Astrocyte (in vitro differentiated cells and primary cell): ENCODE measurements around the gene NKIRAS2. TPM values are rescaled to one million over a fixed set of nuclear protein-coding genes. Genes with fewer than 3 reads are reported as not detected.
A peak's percentile ranks its signal among the peaks of the same experiment; 100 is the strongest.

Source experiments
- DNase-seq: peaks from one replicate; pipeline ENCODE4 v3.0.0-alpha.2; 2010; ENCODE audit warnings: low read depth
- FAIRE-seq: peaks from 2 replicates; lab custom pipeline; 2011; peaks lifted over from hg19 to GRCh38; lab: Jason Lieb, UNC
- H2AFZ ChIP-seq: 2 replicates; pipeline ENCODE4 v1.6.0; 2012; ENCODE audit warnings: low read depth, low read length, inconsistent platforms
- H3K27ac ChIP-seq: 2 replicates; pipeline ENCODE4 v1.5.1; 2011; ENCODE audit warnings: low read depth, low read length, inconsistent platforms
- H3K27me3 ChIP-seq: 2 replicates; pipeline ENCODE4 v1.6.0; 2011; ENCODE audit warnings: low read length, inconsistent platforms; ENCODE audit not compliant: insufficient read depth
- H3K36me3 ChIP-seq: 2 replicates; pipeline ENCODE4 v1.5.1; 2011; ENCODE audit warnings: low read length, inconsistent platforms; ENCODE audit not compliant: insufficient read depth
- H3K4me1 ChIP-seq: 2 replicates; pipeline ENCODE4 v1.5.1; 2011; ENCODE audit warnings: low read length, inconsistent platforms; ENCODE audit not compliant: insufficient read depth
- H3K4me2 ChIP-seq: 2 replicates; pipeline ENCODE4 v1.6.0; 2012; ENCODE audit warnings: low read length, inconsistent platforms
- H3K4me3 ChIP-seq: 2 replicates; pipeline ENCODE4 v1.5.1; 2011; ENCODE audit warnings: low read depth, mild to moderate bottlenecking, low read length, inconsistent platforms; ENCODE audit not compliant: insufficient read depth
- H3K79me2 ChIP-seq: 2 replicates; pipeline ENCODE4 v1.6.0; 2012; ENCODE audit warnings: mild to moderate bottlenecking, low read length, inconsistent platforms; ENCODE audit not compliant: insufficient read depth
- H3K9ac ChIP-seq: 2 replicates; pipeline ENCODE4 v1.6.0; 2012; ENCODE audit warnings: mild to moderate bottlenecking, low read length, inconsistent platforms
- H3K9me3 ChIP-seq: 2 replicates; pipeline ENCODE4 v1.5.1; 2012; ENCODE audit warnings: low read depth, mild to moderate bottlenecking, low read length, inconsistent platforms; ENCODE audit not compliant: insufficient read depth
- H4K20me1 ChIP-seq: 2 replicates; pipeline ENCODE4 v1.6.0; 2012; ENCODE audit warnings: low read length, inconsistent platforms; ENCODE audit not compliant: insufficient read depth
- H3K27ac Mint-ChIP-seq: one replicate; pipeline ENCODE4 v1.8.0; 2021; ENCODE audit warnings: mild to moderate bottlenecking, mixed read lengths; ENCODE audit not compliant: unreplicated experiment
- H3K27me3 Mint-ChIP-seq: one replicate; pipeline ENCODE4 v1.8.0; 2021; ENCODE audit warnings: low read depth, mixed read lengths; ENCODE audit not compliant: unreplicated experiment
- H3K36me3 Mint-ChIP-seq: one replicate; pipeline ENCODE4 v1.8.0; 2021; ENCODE audit warnings: low read depth, mixed read lengths; ENCODE audit not compliant: unreplicated experiment
- H3K4me1 Mint-ChIP-seq: one replicate; pipeline ENCODE4 v1.8.0; 2021; ENCODE audit warnings: low read depth, mixed read lengths; ENCODE audit not compliant: unreplicated experiment
- H3K4me3 Mint-ChIP-seq: one replicate; pipeline ENCODE4 v1.8.0; 2021; ENCODE audit warnings: mild to moderate bottlenecking, moderate library complexity, mixed read lengths; ENCODE audit not compliant: unreplicated experiment
- H3K9me3 Mint-ChIP-seq: one replicate; pipeline ENCODE4 v1.8.0; 2021; ENCODE audit warnings: mild to moderate bottlenecking, mixed read lengths; ENCODE audit not compliant: unreplicated experiment
- CTCF ChIP-seq: IDR thresholded peaks from 2 replicates; pipeline ENCODE4 v1.5.1; 2011; ENCODE audit warnings: low read depth, mild to moderate bottlenecking, inconsistent platforms, low read length, moderate library complexity; ENCODE audit not compliant: insufficient read depth
- EZH2 ChIP-seq: IDR thresholded peaks from 2 replicates; pipeline ENCODE4 v1.6.1; 2012; ENCODE audit warnings: mild to moderate bottlenecking, low read length, inconsistent platforms; ENCODE audit not compliant: insufficient read depth
- total RNA-seq: library from RNA; stranded (reverse); gene quantifications from 2 replicates; pipeline ENCODE4 v1.2.1, GENCODE V29; 2021

The NKIRAS2 gene
- total RNA-seq, 1 donor from 2014 or later = 60.5 TPM

GRCh38 chr17:42042598-42043319, 22.9 kb downstream of the NKIRAS2 start:
- no peaks in the 10 kb centered on the region for H3K36me3 Mint-ChIP-seq
- no peaks in the 10 kb centered on the region for H3K9me3 ChIP-seq
- no peak overlapping the region for H3K4me3 ChIP-seq
- FAIRE-seq = no peak
- no peak for DNase-seq
- no peaks in the 10 kb centered on the region for H3K79me2 ChIP-seq
- H2AFZ ChIP-seq = no peak overlapping the region
- H3K4me3 Mint-ChIP-seq = no peak overlapping the region
- no peaks in the 10 kb centered on the region for H3K9me3 Mint-ChIP-seq
- peaks cover 1% of the 10 kb centered on the region for H3K4me1 Mint-ChIP-seq
- H3K27ac ChIP-seq = no peak overlapping the region
- H3K27me3 ChIP-seq = peaks cover 2% of the 10 kb centered on the region
- H3K36me3 ChIP-seq = no peaks in the 10 kb centered on the region
- no peak overlapping the region for H3K9ac ChIP-seq
- no peak overlapping the region for H3K27ac Mint-ChIP-seq
- H3K27me3 Mint-ChIP-seq = peaks cover 13% of the 10 kb centered on the region
- H3K4me1 ChIP-seq = no peaks in the 10 kb centered on the region
- no peaks in the 10 kb centered on the region for H4K20me1 ChIP-seq
- H3K4me2 ChIP-seq = no peak overlapping the region
- no peak for TF ChIP-seq EZH2
- TF ChIP-seq CTCF = no peak

GRCh38 chr17:42045719-42046118, 25.8 kb downstream of the NKIRAS2 start:
- Histone ChIP-seq H3K9me3 (no peaks in the 10 kb centered on the region), H4K20me1 (no peaks in the 10 kb centered on the region), H3K4me1 (peaks cover 2% of the 10 kb centered on the region), H3K4me3 (no peak overlapping the region), H2AFZ (no peak overlapping the region), H3K4me2 (no peak overlapping the region), H3K9ac (no peak overlapping the region), H3K36me3 (no peaks in the 10 kb centered on the region), H3K27me3 (peaks cover 13% of the 10 kb centered on the region), H3K79me2 (no peaks in the 10 kb centered on the region), H3K27ac (no peak overlapping the region)
- FAIRE-seq (no peak), DNase-seq (no peak)
- peaks cover 2% of the 10 kb centered on the region for H3K36me3 Mint-ChIP-seq
- H3K9me3 Mint-ChIP-seq = no peaks in the 10 kb centered on the region
- peaks cover 23% of the 10 kb centered on the region for H3K27me3 Mint-ChIP-seq
- no peak for TF ChIP-seq CTCF
- no peak for TF ChIP-seq EZH2
- H3K27ac Mint-ChIP-seq = no peak overlapping the region
- peak overlapping the region; percentile 23 for H3K4me3 Mint-ChIP-seq
- H3K4me1 Mint-ChIP-seq = peaks cover 1% of the 10 kb centered on the region

GRCh38 chr17:42047343-42047742, 27.5 kb downstream of the NKIRAS2 start:
- Mint-ChIP-seq H3K27ac (no peak overlapping the region), H3K9me3 (no peaks in the 10 kb centered on the region), H3K27me3 (peaks cover 35% of the 10 kb centered on the region), H3K4me1 (peaks cover 5% of the 10 kb centered on the region), H3K4me3 (no peak overlapping the region), H3K36me3 (peaks cover 2% of the 10 kb centered on the region)
- Histone ChIP-seq H4K20me1 (no peaks in the 10 kb centered on the region), H2AFZ (no peak overlapping the region), H3K79me2 (no peaks in the 10 kb centered on the region), H3K4me3 (no peak overlapping the region), H3K4me1 (peaks cover 2% of the 10 kb centered on the region), H3K36me3 (no peaks in the 10 kb centered on the region), H3K9ac (no peak overlapping the region), H3K27ac (no peak overlapping the region), H3K27me3 (peaks cover 24% of the 10 kb centered on the region), H3K9me3 (no peaks in the 10 kb centered on the region), H3K4me2 (no peak overlapping the region)
- no peak for FAIRE-seq
- TF ChIP-seq EZH2 (no peak), CTCF (no peak)
- DNase-seq = no peak
